SK-N-SH treated with all-trans-retinoic acid at 6 μM for 48 hours (cell line): ENCODE results near the gene NDE1.

ENCODE experiments used
- ARNTL ChIP-seq: fragments of 450-650 bp; formaldehyde crosslinking; IDR thresholded peaks from 2 replicates; pipeline ENCODE4 v1.5.0; 2020; ENCODE audit warnings: low read depth, mild to moderate bottlenecking, moderate library complexity, borderline replicate concordance
- CSDC2 ChIP-seq: fragments of 250-450 bp; sonication (Bioruptor Pico); IDR thresholded peaks from 2 replicates; pipeline ENCODE4 v1.5.0; 2020; ENCODE audit warnings: mild to moderate bottlenecking, moderate library complexity
- ESRRG ChIP-seq: fragments of 250-450 bp; sonication (Bioruptor Pico); IDR thresholded peaks from 2 replicates; pipeline ENCODE4 v1.6.1; 2021; ENCODE audit warnings: mild to moderate bottlenecking
- GLIS3 ChIP-seq: fragments of 250-450 bp; sonication (Bioruptor Pico); IDR thresholded peaks from 2 replicates; pipeline ENCODE4 v1.5.0; 2020; ENCODE audit warnings: mild to moderate bottlenecking, moderate library complexity
- RARB ChIP-seq: fragments of 250-450 bp; sonication (Bioruptor Pico); IDR thresholded peaks from 2 replicates; pipeline ENCODE4 v1.8.0; 2021; ENCODE audit warnings: mild to moderate bottlenecking, moderate library complexity
- SNAI2 ChIP-seq: fragments of 250-450 bp; sonication (Bioruptor Pico); IDR thresholded peaks from 2 replicates; pipeline ENCODE4 v1.5.0; 2020; ENCODE audit warnings: mild to moderate bottlenecking, moderate library complexity
- TCF4 ChIP-seq: fragments of 250-450 bp; sonication (Bioruptor Pico); IDR thresholded peaks from 2 replicates; pipeline ENCODE4 v1.8.0; 2021; ENCODE audit warnings: mild to moderate bottlenecking, moderate library complexity, borderline replicate concordance
- TOX ChIP-seq: fragments of 250-450 bp; sonication (Bioruptor Pico); IDR thresholded peaks from 2 replicates; pipeline ENCODE4 v1.8.0; 2021; ENCODE audit warnings: mild to moderate bottlenecking, moderate library complexity, borderline replicate concordance
- ZFP3 ChIP-seq: fragments of 250-450 bp; sonication (Bioruptor Pico); IDR thresholded peaks from 2 replicates; pipeline ENCODE4 v1.5.0; 2020; ENCODE audit warnings: mild to moderate bottlenecking, moderate library complexity
- ZFP30 ChIP-seq: fragments of 450-650 bp; formaldehyde crosslinking; IDR thresholded peaks from 2 replicates; pipeline ENCODE4 v1.5.0; 2022; ENCODE audit warnings: mild to moderate bottlenecking, moderate library complexity
- ZNF70 ChIP-seq: fragments of 450-650 bp; formaldehyde crosslinking; IDR thresholded peaks from 2 replicates; pipeline ENCODE4 v1.5.0; 2020; ENCODE audit warnings: mild to moderate bottlenecking, moderate library complexity
- TF ChIP-seq, protein P1 (sequence below): fragments of 250-450 bp; sonication (Bioruptor Pico); IDR thresholded peaks from 2 replicates; pipeline ENCODE4 v1.5.1; 2021; ENCODE audit warnings: mild to moderate bottlenecking, moderate library complexity
- TF ChIP-seq, protein P2 (sequence below): fragments of 250-450 bp; sonication (Bioruptor Pico); IDR thresholded peaks from 2 replicates; pipeline ENCODE4 v1.8.0; 2020; ENCODE audit warnings: mild to moderate bottlenecking, moderate library complexity, borderline replicate concordance

DNA sequence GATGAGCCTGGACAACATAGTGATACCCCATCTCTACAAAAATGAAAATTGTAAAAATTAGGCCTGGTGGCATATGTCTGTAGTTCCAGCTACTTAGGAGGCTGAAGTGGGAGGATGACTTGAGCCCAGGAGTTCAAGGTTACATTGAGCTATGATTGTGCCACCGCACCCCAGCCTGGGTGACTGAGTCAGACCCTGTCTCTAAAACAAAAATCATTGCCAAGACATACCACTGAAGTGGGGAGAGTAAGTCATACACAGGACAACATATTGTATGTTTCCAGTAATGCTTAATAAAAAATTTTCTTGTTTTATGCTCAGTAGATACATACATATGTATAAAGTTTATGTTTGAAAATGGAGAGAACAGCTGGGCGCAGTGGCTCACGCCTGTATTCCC, 39.2 kb downstream of the NDE1 start:
- TF ChIP-seq ZFP30 (CRISPR knock-in tag) (no peak), CSDC2 (CRISPR knock-in tag) (no peak), ZFP3 (CRISPR knock-in tag) (no peak), RARB (CRISPR knock-in tag) (no peak), TCF4 (CRISPR knock-in tag) (no peak), ZNF70 (CRISPR knock-in tag) (no peak), SNAI2 (no peak), ARNTL (CRISPR knock-in tag) (no peak), TOX (CRISPR knock-in tag) (no peak), GLIS3 (no peak), ESRRG (CRISPR knock-in tag) (no peak)
- TF ChIP-seq, protein P1, sequence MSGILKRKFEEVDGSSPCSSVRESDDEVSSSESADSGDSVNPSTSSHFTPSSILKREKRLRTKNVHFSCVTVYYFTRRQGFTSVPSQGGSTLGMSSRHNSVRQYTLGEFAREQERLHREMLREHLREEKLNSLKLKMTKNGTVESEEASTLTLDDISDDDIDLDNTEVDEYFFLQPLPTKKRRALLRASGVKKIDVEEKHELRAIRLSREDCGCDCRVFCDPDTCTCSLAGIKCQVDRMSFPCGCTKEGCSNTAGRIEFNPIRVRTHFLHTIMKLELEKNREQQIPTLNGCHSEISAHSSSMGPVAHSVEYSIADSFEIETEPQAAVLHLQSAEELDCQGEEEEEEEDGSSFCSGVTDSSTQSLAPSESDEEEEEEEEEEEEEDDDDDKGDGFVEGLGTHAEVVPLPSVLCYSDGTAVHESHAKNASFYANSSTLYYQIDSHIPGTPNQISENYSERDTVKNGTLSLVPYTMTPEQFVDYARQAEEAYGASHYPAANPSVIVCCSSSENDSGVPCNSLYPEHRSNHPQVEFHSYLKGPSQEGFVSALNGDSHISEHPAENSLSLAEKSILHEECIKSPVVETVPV (CRISPR knock-in tag) = no peak
- TF ChIP-seq, protein P2, sequence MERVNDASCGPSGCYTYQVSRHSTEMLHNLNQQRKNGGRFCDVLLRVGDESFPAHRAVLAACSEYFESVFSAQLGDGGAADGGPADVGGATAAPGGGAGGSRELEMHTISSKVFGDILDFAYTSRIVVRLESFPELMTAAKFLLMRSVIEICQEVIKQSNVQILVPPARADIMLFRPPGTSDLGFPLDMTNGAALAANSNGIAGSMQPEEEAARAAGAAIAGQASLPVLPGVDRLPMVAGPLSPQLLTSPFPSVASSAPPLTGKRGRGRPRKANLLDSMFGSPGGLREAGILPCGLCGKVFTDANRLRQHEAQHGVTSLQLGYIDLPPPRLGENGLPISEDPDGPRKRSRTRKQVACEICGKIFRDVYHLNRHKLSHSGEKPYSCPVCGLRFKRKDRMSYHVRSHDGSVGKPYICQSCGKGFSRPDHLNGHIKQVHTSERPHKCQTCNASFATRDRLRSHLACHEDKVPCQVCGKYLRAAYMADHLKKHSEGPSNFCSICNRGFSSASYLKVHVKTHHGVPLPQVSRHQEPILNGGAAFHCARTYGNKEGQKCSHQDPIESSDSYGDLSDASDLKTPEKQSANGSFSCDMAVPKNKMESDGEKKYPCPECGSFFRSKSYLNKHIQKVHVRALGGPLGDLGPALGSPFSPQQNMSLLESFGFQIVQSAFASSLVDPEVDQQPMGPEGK (CRISPR knock-in tag) = no peak
